Measurements from ENCODE around the gene BCL7C. TPM values are rescaled to one million over a fixed set of nuclear protein-coding genes. Genes with fewer than 3 reads are reported as not detected.

The BCL7C gene
- polyA plus RNA-seq, 4 donors, result 35.3 to 51.7 (median 43.7) TPM

Other genes with a start within 250 kb of the BCL7C start
- gene PRR14, start 243.1 kb downstream of the BCL7C start, polyA plus RNA-seq (ENCODE audit: insufficient read length in 4 of 4), result 10 to 100 TPM; 32.8 to 54.7 (median 44.2) TPM
- 10 to 100 TPM; 45.4 to 85.1 (median 52.8) TPM for gene FBRS, start 235.6 kb downstream of the BCL7C start, polyA plus RNA-seq (ENCODE audit: insufficient read length in 4 of 4)
- 10 to 100 TPM; 27.7 to 44.9 (median 33.2) TPM for gene SRCAP, start 194.9 kb downstream of the BCL7C start, polyA plus RNA-seq (ENCODE audit: insufficient read length in 4 of 4)
- 10 to 100 TPM; 19.4 to 44.5 (median 26.0) TPM for gene PHKG2, start 145.7 kb downstream of the BCL7C start, polyA plus RNA-seq (ENCODE audit: insufficient read length in 4 of 4)
- gene CFAP119, start 132.0 kb downstream of the BCL7C start, polyA plus RNA-seq (ENCODE audit: insufficient read length in 4 of 4), result 10 to 100 TPM in 1 of 4 donors, 1 to 10 TPM in 3; 2.2 to 12.2 (median 8.5) TPM
- gene RNF40, start 131.8 kb downstream of the BCL7C start, polyA plus RNA-seq (ENCODE audit: insufficient read length in 4 of 4), result 100 to 1,000 TPM; 108 to 129 (median 121) TPM
- gene ZNF629, start 106.9 kb downstream of the BCL7C start, polyA plus RNA-seq (ENCODE audit: insufficient read length in 4 of 4), result 10 to 100 TPM; 20.2 to 27.7 (median 27.0) TPM
- 1 to 10 TPM; 6.9 to 8.8 (median 7.7) TPM for gene CTF1, start 2.5 kb upstream of the BCL7C start, polyA plus RNA-seq (ENCODE audit: insufficient read length in 4 of 4)
- gene FBXL19, start 29.5 kb upstream of the BCL7C start, polyA plus RNA-seq (ENCODE audit: insufficient read length in 4 of 4), result 10 to 100 TPM; 16.5 to 35.4 (median 18.3) TPM
- gene ORAI3, start 55.0 kb upstream of the BCL7C start, polyA plus RNA-seq (ENCODE audit: insufficient read length in 4 of 4), result 10 to 100 TPM; 13.1 to 18.7 (median 17.4) TPM
- gene SETD1A, start 63.7 kb upstream of the BCL7C start, polyA plus RNA-seq (ENCODE audit: insufficient read length in 4 of 4), result 10 to 100 TPM; 15.2 to 20.7 (median 15.7) TPM
- 10 to 100 TPM in 2 of 4 donors, 1 to 10 TPM in 2; 6.7 to 11.8 (median 8.9) TPM for gene HSD3B7, start 91.1 kb upstream of the BCL7C start, polyA plus RNA-seq (ENCODE audit: insufficient read length in 4 of 4)
- gene STX1B, start 116.6 kb upstream of the BCL7C start, polyA plus RNA-seq (ENCODE audit: insufficient read length in 4 of 4), result 1 to 10 TPM; 1.2 to 2.8 (median 2.2) TPM
- 10 to 100 TPM; 29.1 to 48.6 (median 34.8) TPM for gene STX4, start 139.5 kb upstream of the BCL7C start, polyA plus RNA-seq (ENCODE audit: insufficient read length in 4 of 4)
- 1 to 10 TPM; 4.6 to 9.0 (median 5.7) TPM for gene ZNF668, start 180.2 kb upstream of the BCL7C start, polyA plus RNA-seq (ENCODE audit: insufficient read length in 4 of 4)
- 10 to 100 TPM; 10.3 to 15.0 (median 11.7) TPM for gene ZNF646, start 180.3 kb upstream of the BCL7C start, polyA plus RNA-seq (ENCODE audit: insufficient read length in 4 of 4)
- 1 to 10 TPM in 3 of 4 donors, under 1 TPM in 1; 0.59 to 2.1 (median 1.1) TPM for gene PRSS53, start 194.9 kb upstream of the BCL7C start, polyA plus RNA-seq (ENCODE audit: insufficient read length in 4 of 4)
- gene VKORC1, start 200.7 kb upstream of the BCL7C start, polyA plus RNA-seq (ENCODE audit: insufficient read length in 4 of 4), result 10 to 100 TPM; 74.1 to 77.8 (median 76.9) TPM
- gene BCKDK, start 214.3 kb upstream of the BCL7C start, polyA plus RNA-seq (ENCODE audit: insufficient read length in 4 of 4), result 10 to 100 TPM; 30.1 to 46.3 (median 35.9) TPM
- 10 to 100 TPM; 54.1 to 80.2 (median 62.6) TPM for gene KAT8, start 223.6 kb upstream of the BCL7C start, polyA plus RNA-seq (ENCODE audit: insufficient read length in 4 of 4)
- gene PRSS8, start 241.7 kb upstream of the BCL7C start, polyA plus RNA-seq (ENCODE audit: insufficient read length in 4 of 4), result 10 to 100 TPM in 3 of 4 donors, 1 to 10 TPM in 1; 2.1 to 70.6 (median 54.9) TPM